ENCODE data around the gene IL17RA.
"Not testable (repeated sequence)": the region's sequence is repeated elsewhere in the genome, so short reads cannot be mapped to it uniquely, and the experiment has no call there.

Gene IL17RA, protein sequence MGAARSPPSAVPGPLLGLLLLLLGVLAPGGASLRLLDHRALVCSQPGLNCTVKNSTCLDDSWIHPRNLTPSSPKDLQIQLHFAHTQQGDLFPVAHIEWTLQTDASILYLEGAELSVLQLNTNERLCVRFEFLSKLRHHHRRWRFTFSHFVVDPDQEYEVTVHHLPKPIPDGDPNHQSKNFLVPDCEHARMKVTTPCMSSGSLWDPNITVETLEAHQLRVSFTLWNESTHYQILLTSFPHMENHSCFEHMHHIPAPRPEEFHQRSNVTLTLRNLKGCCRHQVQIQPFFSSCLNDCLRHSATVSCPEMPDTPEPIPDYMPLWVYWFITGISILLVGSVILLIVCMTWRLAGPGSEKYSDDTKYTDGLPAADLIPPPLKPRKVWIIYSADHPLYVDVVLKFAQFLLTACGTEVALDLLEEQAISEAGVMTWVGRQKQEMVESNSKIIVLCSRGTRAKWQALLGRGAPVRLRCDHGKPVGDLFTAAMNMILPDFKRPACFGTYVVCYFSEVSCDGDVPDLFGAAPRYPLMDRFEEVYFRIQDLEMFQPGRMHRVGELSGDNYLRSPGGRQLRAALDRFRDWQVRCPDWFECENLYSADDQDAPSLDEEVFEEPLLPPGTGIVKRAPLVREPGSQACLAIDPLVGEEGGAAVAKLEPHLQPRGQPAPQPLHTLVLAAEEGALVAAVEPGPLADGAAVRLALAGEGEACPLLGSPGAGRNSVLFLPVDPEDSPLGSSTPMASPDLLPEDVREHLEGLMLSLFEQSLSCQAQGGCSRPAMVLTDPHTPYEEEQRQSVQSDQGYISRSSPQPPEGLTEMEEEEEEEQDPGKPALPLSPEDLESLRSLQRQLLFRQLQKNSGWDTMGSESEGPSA

DNA sequence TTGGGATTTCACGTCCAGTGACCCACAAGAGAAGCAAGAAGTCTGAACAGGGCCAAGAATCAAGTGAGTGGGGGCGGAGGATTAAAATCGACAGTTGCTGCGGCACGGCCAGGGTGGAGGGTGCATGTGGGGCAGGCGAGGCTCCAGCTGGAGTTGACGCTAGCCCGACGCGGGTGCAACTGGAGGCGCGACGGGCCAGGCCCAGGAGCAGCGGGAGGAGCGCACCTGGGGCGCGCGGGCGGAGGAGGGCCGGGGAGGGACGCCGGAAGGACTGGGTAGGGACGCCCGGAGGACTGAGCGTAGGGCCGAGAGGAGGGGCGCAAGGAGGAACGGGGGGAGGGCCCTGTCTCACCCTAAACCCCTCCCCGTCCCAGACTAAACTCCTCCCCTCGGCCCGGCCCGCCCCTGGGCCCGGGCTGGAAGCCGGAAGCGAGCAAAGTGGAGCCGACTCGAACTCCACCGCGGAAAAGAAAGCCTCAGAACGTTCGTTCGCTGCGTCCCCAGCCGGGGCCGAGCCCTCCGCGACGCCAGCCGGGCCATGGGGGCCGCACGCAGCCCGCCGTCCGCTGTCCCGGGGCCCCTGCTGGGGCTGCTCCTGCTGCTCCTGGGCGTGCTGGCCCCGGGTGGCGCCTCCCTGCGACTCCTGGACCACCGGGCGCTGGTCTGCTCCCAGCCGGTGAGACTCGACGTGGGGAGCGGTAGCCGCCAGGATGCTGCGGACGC lies at the start of gene IL17RA:
Gene IL17RA (plus strand): TSS at position 447 of the 723 bp plus-strand sequence. CDS start 92 bp downstream, at position 539.
- peak; percentile 89 for DNase-seq (ENCODE audit: low read depth)

DNA sequence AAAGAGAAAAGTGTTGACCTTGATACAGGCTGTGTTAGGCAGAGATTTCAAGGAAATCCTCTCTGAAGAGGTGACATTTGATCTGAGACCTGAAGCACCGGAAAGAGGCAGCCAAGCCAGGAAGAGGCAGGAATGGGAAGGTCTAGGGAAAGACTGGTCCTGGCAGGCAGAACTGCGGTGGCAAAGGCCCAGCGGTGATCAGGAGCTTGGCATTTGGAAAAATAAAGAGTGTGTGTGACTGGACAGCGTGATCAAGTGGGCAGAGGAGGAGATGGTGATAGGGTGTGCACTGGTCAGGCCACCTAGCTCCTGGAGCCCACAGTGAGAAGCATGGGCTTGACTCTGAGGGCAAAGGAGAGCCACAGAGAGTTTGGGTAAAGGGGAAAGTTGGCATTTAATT lies 49.6 kb upstream of the IL17RA start:
- DNase-seq (ENCODE audit: low read depth): no peak

DNA sequence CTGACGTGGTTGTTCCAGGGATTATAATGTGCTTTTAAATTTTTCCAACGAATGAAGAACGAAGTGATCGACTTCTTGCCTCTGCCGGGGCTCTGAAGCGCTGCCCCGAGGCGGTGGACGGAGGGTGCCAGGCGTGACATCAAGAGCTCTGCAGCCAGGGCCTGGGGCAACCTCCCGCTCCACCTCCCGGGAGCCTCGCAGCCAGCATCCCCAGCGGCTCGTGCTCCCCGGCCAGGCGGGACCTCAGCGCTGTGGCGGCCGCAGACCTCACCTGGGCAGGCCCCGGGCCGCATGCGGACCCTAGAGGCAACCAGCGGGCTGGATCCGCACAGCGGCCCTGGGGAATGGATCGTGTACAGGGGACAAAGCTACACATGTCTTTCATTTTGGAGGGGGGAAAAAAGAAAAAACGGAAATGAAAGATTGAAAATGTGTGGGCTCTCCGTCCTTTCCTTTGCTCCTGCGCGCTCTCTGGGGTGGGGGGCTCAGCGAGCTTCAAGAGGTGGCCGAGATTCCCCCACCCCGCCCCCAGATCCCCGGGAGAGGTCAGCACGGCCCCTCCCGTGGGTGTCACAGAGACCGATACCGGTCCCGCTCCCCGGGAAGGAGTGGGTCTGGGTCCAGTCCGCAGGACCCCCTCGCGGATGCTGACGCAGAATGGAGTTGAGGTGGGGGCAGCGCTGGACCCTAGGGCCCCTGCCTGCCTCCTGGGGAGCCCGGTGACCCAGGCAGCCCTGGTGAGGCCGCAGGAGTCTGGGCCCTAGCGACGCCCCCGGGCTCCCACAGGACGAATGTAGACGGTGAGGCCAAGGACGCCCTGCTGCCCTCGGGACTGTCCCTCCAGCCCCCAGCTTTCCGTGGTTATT lies 48.6 kb upstream of the IL17RA start:
- DNase-seq (ENCODE audit: low read depth): not testable (repeated sequence)

DNA sequence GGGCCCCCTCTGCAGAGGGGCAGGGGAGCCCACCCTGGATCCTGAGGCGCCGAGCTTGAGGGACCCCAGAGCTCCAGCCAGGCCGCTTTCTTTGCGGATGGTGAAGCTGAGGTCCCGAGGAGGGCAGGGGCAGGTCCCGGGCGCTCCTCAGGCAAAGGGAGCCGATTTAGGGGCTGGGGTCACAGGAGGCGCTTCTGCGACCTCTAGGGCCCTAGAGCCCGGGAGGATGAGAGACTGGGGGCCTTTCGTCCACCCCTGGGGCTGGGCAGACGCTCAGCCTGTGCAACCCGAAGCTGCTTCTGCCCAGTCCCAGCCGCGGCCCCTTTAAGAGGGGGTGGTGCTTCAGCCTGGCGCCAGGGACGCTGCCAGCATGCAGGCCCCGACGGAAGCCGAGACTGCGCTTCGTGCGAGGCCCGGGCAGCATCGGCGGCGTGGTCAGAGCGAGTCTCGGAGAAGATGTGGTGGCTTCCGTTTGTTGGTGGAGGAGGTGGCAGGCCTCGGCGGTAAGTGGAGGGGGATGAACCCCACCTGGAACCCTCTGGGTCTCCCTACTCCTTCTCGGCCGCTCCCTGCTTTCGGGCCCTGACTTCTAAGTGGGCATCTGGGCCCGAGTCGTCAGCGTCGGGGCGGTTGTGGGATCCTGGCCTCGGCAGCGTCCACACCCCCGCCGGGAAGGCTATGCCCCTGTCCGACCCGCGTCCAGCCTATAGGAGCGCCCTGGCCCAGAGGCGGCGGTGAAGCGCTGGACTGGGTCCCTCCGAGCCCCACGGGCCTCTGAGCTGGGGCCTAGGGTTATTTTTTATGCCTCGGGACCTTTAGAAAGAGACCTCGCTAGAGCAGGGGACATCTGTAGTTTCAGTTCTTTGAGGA lies 47.7 kb upstream of the IL17RA start:
- not testable (repeated sequence) for DNase-seq (ENCODE audit: low read depth)

DNA sequence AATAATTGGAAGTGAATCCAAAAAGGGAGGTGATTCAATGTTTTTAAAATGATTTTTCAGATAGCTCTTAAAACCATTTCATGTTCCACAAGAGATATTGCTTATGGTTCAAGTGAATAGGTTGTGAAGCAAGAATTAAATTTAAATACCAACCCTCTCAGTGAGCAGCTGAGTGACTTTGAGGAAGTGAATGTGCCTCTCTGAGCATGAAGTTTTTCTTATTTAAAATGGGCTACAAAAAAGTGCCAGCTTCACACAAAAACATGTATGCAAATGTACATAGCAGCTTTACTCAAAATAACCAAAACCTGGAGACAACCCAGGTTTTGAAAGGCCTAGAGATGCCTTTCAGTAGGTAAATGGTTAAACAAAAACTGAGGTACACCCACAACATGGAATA lies 41.3 kb upstream of the IL17RA start:
- DNase-seq (ENCODE audit: low read depth): no peak

DNA sequence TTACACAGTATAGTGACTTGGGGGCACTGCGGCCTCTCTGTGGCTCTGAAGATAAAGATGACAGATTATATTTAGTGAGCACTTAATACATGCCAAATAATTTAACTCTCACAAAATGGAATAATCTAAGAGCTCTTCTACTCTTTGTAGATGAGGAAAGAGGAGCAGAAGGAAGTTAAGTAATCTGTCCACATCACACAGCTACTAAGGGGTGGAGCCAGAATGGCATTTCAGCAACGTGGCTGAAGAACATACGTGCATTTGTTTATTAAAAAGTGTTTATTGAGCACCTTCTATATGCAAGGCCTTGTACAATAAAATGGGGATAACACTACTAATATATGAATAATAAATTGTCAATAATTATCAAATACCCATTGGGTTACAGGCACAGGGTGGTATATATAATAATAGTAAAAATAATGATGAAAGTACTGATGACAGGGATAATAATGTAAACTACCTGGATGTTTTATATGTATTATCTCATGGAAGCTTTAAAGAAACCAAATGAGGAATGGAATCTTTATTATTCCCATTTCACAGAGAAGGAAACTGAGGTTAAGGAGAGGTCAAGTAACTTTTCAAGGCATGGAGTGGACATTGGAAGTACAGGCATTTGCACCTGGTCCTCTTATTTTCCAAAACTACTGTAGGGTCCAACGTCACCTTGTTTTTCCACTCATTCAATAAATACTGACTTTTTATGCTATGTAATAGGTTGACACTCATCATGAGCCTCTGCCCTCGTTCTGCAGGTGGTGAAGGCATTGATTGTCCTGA lies 38.0 kb upstream of the IL17RA start:
- DNase-seq (ENCODE audit: low read depth): no peak

DNA sequence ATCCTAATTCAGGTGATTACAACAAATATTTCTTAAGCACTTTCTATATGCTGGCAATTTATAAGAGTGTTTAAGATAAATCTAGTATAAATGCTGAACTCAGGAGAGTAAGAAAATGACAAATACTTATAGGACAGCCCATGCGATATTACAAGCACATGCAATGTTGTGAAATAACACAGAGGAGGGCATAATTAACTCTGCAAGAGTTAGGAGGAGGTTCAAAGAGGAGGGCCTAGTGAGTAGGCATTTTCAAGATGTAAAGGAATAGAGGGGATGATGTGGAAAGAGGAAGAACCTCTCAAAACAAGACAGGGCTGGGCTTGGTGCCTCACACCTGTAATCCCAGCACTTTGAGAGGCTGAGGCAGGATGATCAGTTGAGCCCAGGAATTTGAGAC lies 37.1 kb upstream of the IL17RA start:
- DNase-seq (ENCODE audit: low read depth): no peak

DNA sequence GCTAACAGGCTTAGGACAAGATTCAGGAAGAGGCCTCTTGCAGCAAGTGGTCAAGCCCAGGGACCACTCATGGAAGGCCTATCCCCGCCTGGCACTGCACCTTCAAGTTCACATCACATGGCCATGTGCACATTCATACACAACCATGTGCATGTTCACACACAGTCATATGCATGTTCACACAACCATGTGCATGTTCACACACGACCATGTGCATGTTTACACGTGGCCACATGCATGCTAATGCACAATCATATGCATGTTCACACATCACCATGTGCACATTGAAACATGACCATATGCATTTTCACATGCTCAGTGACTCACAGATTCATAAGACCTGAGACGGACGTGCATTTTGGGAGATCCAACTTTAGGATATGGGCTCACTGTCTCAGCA lies 28.7 kb upstream of the IL17RA start:
- no peak for DNase-seq (ENCODE audit: low read depth)

DNA sequence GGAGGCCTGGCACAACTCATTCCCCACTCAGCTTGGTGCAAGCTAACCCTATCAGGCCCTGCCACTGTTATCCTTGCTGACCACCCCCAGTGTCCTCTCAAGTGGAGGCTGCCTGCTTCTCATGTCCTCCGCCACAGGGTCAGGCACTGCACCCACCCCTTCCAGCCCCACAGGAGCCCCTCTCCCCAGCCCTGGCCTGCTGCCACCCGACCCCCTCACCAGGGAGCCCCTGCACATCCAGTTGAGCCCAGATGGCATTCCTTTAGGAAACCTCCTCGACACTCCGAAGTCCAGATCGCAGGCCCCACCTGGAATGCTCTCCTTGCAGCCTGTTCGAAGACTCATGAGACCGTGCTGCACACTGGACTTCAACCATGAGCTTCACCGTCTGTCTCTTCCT lies 28.0 kb upstream of the IL17RA start:
- no peak for DNase-seq (ENCODE audit: low read depth)

DNA sequence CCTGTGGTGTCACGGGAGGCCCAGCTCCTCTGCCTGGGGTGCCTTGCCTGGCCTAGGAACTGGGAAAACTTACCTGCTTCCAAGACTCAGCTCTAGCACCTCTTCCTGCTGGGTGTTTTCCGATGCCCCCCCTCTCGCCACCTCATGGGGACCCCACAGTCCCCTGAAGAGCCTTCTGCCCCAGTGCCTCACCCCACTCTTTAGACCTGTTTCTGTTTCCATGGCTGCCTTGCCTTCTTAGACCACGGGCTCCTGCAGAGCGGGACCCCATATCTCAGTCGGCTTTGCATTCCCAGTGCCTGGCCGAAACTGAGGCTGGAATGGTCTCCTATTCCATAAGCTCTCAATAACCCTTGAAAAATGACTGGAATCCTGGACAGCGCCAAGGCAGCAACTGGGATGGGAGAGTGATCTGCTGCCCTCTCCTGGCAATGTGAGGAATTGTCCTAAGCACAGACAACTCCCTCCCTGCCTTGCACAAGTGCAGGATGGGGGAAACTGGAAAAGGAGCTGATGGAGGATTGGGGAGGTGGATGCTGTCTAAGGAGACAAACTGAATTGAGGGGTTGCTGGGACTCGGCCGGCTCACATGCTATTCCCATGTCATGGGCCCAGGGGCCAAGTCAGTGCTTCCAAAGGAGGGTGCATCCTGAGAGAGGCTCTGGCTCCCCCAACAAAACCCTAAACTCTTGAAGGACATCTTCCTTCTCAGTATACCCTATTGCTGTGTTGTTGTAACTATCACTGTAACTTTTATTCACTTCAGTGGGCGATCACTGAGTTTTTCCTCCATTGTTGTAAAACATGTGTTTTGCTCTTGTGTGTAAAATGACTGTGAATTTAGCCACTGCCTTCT lies 26.6 kb upstream of the IL17RA start:
- DNase-seq (ENCODE audit: low read depth): peak; percentile 13

DNA sequence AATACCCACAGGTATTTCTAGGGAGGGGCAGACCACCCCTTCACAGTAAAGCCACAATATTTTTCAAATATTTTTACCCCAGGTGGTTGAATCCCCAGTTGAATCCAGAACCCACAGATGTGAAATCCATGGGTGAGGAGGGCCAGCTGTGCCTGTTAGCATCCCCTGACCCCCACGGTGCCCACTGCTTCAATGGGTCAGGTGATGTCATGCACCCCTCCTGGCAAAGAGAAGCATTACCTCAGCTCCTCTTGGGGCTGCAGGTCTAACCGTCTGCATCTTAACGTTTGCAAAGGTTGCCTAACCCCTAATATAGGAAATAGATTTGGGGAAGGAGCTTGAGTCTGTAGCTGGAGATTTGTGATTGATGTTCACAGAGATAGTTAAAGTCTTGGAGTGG lies 24.7 kb upstream of the IL17RA start:
- no peak for DNase-seq (ENCODE audit: low read depth)

DNA sequence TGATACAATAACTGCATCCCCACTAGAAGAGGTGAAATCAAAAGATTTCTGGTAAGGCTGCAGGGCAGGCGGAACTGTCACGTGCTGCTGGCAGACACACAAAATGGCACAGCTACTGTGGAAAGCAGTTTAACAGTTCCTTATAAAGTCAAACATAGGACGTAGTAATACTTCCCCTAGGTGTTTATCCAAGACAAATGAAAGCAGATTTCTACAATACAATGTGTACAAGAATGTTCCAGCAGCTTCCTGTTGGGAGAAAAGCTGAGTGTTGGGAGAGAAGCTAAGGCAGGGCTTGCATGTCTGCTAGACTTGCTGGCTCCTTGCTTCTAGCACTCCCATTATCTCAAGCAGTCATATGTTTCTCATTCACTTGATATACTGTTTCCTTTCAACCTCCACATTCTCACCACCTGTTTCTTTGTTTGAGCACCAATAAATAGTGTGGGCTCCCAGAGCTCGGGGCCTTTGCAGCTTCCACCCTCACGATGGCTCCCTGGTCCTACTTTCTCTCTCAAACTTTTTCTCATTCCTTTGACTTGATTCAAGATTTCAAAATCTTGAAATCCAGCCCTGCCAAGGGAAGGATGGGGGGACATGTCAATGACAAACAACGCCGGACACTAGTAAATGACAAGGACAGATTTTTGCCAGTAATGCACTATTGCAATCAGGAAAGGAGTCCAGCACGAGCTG lies 21.2 kb upstream of the IL17RA start:
- no peak for DNase-seq (ENCODE audit: low read depth)

DNA sequence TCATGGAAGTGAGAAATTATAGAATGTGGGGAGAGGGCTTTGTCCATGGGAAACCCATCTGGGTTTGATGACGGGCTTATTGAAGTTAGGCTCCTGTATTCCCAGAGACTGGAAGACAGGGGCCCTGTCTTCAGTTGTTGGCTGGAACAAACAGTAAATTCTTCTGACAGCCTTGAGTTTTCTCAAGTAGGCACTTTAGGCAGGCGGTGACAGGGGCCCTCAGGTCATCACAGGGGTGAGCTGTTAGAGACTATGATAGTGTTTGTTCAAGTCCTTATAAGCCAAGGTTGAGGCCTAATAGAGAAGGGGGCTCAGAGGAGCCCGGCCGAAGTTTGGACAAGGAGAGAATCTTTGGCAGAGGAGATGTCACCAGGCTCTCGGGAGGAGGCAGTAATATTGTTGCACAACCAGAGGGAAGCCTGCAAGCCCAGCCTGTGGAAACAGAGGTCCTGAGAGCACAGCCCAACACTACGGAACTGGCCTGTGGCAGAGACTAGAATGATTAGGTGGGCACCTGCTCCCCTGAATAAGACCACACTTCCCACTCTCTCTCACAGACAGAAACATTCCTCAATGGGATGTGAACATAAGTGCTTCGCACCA lies 20.2 kb upstream of the IL17RA start:
- DNase-seq (ENCODE audit: low read depth): no peak

DNA sequence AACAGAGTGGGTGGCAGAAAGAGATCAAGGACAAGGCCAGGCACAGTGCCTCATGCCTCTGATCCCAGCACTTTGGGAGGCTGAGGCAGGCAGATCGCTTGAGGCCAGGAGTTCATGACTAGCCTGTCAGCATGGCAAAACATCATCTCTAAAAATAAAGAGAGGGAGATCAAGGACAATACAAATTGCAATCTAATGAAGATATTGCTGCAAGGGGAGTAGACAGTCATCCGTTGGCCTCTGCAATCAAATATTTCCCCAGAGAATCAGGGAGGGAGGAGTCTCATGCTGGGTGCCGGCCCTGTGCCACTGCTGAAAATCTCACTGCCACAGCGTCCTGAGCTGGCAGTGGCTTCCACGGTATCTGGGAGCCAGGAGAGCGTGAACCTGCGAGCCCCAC lies 19.4 kb upstream of the IL17RA start:
- DNase-seq (ENCODE audit: low read depth): no peak

DNA sequence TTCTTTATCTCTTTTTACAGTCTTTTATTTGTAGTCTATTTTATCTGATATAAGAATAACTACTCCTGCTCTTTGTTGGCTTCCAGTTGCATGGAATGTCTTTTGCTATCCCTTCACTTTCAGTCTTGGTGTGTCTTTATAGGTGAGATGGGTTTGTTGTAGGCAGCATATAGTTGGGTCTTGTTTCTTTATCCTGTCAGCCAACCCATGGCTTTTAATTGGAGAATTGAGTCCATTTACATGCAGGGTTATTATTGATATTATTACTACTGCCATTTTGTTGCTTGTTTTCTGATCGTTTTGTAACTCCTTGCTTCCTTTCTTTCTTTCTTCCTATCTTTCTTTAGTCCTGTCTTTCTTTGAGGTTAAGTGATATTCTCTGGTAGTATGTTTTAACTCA lies 11.9 kb upstream of the IL17RA start:
- DNase-seq (ENCODE audit: low read depth): no peak

DNA sequence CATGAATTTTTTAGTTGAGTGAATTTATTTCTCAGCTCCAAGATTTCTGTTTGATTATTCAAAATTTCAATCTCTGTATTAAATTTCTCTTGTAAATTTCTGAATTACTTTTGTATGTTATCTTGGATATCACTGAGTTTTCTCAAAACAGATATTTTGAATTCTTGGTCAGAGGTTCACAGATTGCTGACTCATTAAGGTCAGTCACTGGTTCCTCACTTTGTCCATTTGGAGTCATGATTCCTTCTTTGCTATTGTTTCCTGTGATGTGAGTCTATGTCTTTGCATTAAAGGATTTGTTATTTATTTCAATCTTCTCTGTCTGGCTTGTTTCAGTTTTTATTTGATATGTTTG lies 10.2 kb upstream of the IL17RA start:
- no peak for DNase-seq (ENCODE audit: low read depth)

DNA sequence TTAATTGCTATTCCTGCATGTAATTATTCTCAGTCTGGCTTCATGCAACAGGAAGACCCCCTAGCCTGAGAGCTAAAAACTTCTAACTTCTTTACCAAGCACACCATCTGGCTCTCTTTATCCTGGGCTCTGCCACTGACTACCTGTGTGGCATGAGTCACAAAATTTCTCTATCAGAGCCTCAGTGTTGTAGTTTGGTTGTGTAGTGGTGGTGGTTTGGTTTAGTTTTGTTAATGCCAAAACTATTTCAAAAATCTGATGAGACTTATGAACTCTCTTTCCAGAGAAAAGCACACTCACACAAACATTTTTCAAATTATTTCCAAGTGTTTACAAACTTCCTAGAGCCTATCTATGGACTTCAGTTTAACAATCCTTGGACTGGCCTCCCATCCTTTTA lies 7.5 kb upstream of the IL17RA start:
- DNase-seq (ENCODE audit: low read depth): no peak

DNA sequence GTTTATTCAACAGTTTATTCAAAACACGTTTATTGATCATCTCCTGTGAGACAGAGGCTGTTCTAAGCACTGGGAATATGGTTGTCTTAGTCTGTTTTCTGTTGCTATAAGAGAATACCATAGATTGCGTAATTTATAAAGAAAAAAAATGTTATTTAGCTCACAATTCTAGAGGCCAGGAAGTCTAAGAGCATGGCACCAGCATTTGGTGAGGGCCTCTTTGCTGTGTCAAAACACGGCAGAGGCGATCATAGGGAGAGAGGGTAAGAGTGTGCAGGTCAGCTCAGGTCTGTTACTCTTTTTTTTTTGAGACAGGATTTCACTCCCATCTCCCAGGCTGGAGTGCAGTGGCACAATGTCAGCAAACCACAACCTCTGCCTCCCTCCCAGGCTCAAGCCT lies 5.2 kb upstream of the IL17RA start:
- no peak for DNase-seq (ENCODE audit: low read depth)

Measured in stimulated activated CD8-positive, alpha-beta memory T cell treated with anti-CD3 and anti-CD28 coated beads, Interleukin-15, amount 100 ng/mL, for 1 hour (primary cell).